Activated T-helper 17 cell treated with anti-CD3 and anti-CD28 coated beads, Interleukin-2, amount 50 U/mL, for 72 hours (primary cell): ENCODE data around the gene WDR93. TPM values are rescaled to one million over a fixed set of nuclear protein-coding genes. Genes with fewer than 3 reads are reported as not detected.

ENCODE experiments used
- ATAC-seq: fragments of 150-1000 bp; cut with Tn5 transposase; replicated peaks from 2 replicates; pipeline ENCODE4 v1.10.0; 2021; ENCODE audit warnings: mild to moderate bottlenecking, moderate library complexity
- H3K27ac Mint-ChIP-seq: one replicate; pipeline ENCODE4 v1.8.0; 2022; ENCODE audit warnings: mixed read lengths
- H3K27me3 Mint-ChIP-seq: one replicate; pipeline ENCODE4 v1.8.0; 2022; ENCODE audit warnings: mixed read lengths
- H3K36me3 Mint-ChIP-seq: one replicate; pipeline ENCODE4 v1.8.0; 2022; ENCODE audit warnings: low read depth, mild to moderate bottlenecking, mixed read lengths
- H3K4me1 Mint-ChIP-seq: one replicate; pipeline ENCODE4 v1.8.0; 2022; ENCODE audit warnings: mixed read lengths
- H3K4me3 Mint-ChIP-seq: one replicate; pipeline ENCODE4 v1.8.0; 2022; ENCODE audit warnings: mild to moderate bottlenecking, mixed read lengths
- H3K9me3 Mint-ChIP-seq: one replicate; pipeline ENCODE4 v1.8.0; 2022; ENCODE audit warnings: mixed read lengths
- total RNA-seq, 2 donors: library from RNA; stranded (reverse); gene quantifications; one replicate each; pipeline ENCODE4 v1.2.3, GENCODE V29; 2022

Gene WDR93
- total RNA-seq, 2 donors from 2014 or later, result 0.19 TPM; not detected in 1

DNA sequence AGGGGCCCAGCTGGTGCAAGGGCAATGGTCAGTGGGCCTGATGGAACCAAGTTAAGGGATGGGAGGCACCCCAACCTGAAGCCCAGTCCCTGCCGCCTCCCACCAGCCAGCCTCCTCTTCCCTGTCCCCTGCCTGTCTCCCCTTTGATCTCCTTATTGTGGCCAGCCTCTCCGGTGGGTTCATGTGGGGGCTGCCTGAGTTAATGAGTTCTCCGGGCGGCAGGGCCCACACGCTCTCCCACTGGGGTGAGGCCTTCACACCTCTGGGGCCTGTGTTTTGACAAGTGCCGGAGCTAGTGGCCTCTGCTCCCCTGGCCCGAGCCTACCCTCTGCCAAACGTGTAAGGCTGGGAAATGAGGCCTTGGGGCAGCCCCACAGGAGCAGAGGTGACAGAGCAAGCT lies 67.7 kb downstream of the WDR93 start:
- no peak for ATAC-seq
- Mint-ChIP-seq H3K4me3 (no peak overlapping the region), H3K36me3 (no peaks in the 10 kb centered on the region), H3K27ac (no peak overlapping the region), H3K4me1 (no peaks in the 10 kb centered on the region), H3K9me3 (no peaks in the 10 kb centered on the region), H3K27me3 (no peaks in the 10 kb centered on the region)

DNA sequence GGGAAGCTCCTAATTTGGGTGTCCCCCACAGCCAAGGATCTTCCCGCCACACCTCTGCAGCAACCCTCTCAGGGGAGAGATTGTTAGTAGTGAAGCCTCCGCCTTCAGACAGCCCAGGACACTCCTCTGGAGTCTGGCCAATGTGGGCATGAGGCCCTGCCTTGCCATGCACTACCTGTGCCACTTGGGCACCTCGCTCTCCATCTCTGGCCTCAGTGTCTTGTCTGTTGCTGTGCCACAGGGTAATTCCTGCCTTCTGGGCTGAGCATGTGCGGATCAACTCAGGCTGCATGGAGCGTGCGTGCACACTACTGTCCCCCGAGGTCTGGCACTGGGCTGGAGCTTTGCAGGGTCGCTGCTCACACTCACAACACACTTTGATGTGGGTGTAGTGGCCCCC lies 68.4 kb downstream of the WDR93 start:
- Mint-ChIP-seq H3K27ac (no peak overlapping the region), H3K27me3 (no peaks in the 10 kb centered on the region), H3K36me3 (no peaks in the 10 kb centered on the region), H3K4me3 (no peak overlapping the region), H3K9me3 (no peaks in the 10 kb centered on the region), H3K4me1 (no peaks in the 10 kb centered on the region)
- ATAC-seq, result no peak

DNA sequence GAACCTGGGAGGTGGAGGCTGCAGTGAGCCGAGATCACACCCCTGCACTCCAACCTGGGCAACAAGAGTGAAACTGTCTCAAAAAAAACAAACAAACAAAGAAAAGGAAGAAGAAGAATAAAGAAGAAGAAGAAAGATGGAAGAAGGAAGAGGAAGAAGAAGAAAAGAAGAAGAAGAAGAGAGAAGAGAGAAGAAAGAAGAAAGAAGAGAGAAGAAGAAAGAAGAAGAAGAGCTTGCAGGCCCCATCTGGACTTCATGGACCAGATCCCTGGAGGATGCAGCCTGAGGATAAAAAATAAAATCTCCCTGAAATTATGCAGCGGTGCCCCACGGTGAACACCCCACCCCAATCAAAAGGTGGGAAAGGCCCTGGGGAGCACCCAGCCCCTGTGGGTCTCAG lies 69.2 kb downstream of the WDR93 start:
- Mint-ChIP-seq H3K27me3 (no peaks in the 10 kb centered on the region), H3K4me3 (no peak overlapping the region), H3K9me3 (no peaks in the 10 kb centered on the region), H3K27ac (no peak overlapping the region), H3K36me3 (no peaks in the 10 kb centered on the region), H3K4me1 (no peaks in the 10 kb centered on the region)
- ATAC-seq, result no peak

DNA sequence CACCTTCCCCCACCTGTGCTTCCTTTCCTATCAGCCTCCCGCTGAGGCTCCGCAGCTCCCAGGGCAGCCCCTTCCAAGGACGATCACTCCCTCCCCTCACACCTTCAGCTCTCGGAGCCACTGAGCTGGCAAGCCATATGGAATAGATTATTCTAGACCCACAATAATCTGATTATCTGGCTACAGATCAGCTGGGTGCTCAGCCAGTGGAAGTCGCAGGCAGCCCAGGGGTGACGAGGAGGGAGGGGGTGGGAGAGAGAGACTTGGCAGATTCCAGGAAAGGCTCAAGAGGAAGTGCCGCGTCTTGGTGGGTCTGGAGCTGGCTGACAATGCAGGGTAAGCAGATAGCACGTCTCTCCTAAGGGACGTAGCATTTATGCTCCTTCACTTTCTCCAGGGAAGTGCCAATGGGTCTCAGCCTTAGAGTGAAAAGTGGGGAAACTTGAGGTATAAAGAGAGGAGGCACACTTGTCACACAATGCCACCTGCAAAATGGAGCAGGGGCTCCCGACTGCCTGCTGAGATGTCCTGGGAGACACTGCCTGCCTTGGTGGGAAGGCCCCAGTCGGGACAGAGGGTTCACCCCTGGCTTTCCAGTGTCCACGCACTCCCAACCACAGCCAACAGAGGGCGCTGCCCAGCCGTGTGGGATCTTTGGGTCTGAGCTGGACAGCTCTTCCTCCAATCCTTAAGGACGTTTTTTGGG lies 69.8 kb downstream of the WDR93 start:
- H3K27ac Mint-ChIP-seq, result no peak overlapping the region
- H3K4me3 Mint-ChIP-seq, result no peak overlapping the region
- no peaks in the 10 kb centered on the region for H3K9me3 Mint-ChIP-seq

DNA sequence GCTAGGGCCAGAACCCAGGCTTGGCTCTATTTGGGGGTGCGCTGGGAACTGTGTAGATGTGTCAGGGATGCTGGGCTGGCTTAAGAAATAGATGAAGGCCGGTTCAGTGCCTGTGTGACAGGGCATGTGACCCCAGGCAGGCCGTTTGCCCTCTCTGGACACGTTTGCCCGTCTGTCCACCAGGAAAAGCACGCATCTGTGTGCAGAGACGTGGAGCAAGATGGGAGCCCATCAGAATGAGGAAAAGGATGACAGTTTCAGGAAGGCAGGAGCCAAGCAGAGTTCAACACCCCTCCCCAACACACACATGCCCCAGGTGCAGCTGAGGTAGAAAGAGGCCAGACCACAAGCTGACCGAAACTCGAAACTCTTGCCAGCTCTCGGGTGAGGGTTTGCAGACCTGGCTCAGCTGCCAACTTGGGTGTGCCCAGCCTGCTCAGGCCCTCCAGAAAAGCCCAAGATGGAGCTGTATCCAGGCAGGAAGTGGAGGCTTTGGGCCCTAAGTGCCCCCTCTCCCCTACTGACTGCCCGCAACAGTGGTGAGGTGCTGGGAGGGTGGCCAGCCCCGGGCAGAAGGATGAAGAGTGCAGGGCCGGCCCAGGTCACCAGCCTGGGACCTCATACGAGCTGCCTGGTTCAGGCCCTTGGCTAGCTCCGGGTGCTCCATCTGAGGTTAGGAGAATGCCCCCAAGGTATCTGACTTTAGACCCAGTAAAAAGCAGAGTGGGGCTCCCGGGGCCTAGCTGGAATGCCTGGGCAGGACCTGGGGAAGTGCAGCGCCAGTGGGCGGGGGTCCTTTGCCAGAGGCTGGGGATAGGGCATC lies 70.6 kb downstream of the WDR93 start:
- H3K27me3 Mint-ChIP-seq, result no peaks in the 10 kb centered on the region
- ATAC-seq, result peak; percentile 11
- H3K36me3 Mint-ChIP-seq, result no peaks in the 10 kb centered on the region
- H3K9me3 Mint-ChIP-seq, result no peaks in the 10 kb centered on the region
- peaks cover 1% of the 10 kb centered on the region for H3K4me1 Mint-ChIP-seq
- no peak overlapping the region for H3K27ac Mint-ChIP-seq
- H3K4me3 Mint-ChIP-seq, result no peak overlapping the region

More for the DNA sequence above, 69.8 kb downstream of the WDR93 start:
- H3K27me3 Mint-ChIP-seq, result no peaks in the 10 kb centered on the region
- H3K36me3 Mint-ChIP-seq, result no peaks in the 10 kb centered on the region
- no peaks in the 10 kb centered on the region for H3K4me1 Mint-ChIP-seq
- ATAC-seq, result peak; percentile 89

DNA sequence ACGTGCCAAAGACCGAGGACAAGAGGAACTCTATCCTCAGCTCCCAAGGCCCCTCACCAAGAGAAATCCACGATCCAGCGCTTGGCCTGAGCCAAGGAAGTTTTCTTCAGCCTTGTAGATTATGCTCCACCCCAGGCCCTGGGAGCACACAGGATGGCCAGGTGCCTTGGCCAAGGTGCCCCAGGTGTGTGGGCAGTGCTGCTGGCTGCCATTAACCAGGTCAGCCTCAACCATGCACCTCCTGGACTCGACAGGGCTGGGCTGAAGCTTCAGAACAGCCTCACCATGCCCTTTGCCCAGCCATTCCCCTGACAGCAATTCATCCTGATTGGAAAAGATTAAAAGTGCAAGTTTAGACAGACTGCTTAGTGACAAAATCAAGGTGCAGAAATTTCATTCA lies 71.3 kb downstream of the WDR93 start:
- Mint-ChIP-seq H3K4me3 (no peak overlapping the region), H3K4me1 (peaks cover 5% of the 10 kb centered on the region), H3K36me3 (no peaks in the 10 kb centered on the region), H3K27ac (no peak overlapping the region), H3K9me3 (no peaks in the 10 kb centered on the region), H3K27me3 (no peaks in the 10 kb centered on the region)
- no peak for ATAC-seq

DNA sequence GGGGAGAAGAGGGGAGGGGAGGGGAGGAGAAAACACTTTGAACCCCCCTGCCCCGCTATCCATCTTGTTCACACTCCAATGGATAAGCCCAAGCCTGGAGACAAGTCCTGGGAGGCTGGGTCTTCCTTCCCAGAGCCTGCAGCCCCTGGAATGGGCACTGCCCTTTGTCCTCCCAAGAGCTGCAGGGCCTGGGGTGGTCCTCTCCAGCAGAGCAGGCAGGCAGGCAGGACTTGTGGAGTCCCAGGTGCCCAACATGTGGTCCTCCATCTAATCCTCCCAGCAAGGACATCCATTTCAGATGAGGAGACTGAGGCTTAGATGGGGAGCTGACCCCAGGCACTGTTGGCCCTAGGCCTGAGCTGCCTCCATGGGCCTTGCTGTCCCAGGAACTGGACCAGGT lies 75.1 kb downstream of the WDR93 start:
- peaks cover 5% of the 10 kb centered on the region for H3K4me1 Mint-ChIP-seq
- H3K27ac Mint-ChIP-seq, result no peak overlapping the region
- no peaks in the 10 kb centered on the region for H3K36me3 Mint-ChIP-seq
- no peak overlapping the region for H3K4me3 Mint-ChIP-seq
- ATAC-seq, result no peak
- H3K9me3 Mint-ChIP-seq, result no peaks in the 10 kb centered on the region
- no peaks in the 10 kb centered on the region for H3K27me3 Mint-ChIP-seq

DNA sequence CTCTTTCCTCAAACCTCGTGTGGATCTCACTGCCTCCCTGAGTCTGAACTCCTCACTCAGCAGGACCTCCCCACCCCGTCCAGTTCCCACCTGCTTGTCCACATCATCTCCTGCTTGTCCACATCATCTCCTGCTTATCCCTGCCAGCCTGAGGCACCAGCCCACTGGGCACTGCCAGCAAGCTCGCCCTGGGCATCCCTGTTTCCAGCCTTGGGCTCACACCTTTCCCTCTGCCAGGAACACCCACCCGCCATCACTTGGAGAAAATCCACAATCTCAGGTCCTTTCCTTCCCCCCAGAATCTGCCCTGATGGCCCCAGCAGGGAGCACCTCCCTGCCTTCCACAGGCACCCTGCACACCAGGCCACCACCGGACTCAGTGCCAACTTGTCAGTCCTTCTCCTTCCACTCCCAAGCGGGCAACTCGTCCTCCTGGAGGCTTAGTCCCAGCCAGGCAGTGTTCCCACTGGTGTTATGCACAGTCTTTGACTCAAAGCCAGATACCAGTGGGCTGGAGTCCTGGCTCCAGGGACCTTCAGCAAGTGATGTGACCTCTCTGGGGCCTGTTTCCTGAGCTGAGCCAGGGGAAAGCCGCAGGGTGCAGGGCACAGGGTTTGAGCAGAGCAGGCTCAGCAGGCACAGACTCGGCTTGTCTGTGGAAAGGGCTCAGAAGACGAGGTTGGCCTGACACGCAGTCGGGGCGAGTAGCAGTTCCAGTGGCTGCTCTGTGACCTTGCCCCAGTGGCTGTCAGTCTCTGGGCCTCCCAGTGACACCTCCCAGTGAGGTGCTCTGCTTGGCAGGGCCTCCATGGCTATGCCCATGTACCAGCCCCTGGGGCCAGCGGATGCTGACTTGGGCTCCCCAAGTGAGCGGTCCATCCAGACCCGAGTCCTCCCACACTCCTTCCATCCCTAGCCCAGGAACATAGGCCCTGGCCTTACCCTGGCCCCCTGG lies 76.0 kb downstream of the WDR93 start:
- Mint-ChIP-seq H3K27ac (peak overlapping the region; percentile 74), H3K36me3 (no peaks in the 10 kb centered on the region), H3K9me3 (no peaks in the 10 kb centered on the region), H3K27me3 (no peaks in the 10 kb centered on the region), H3K4me3 (no peak overlapping the region), H3K4me1 (peaks cover 5% of the 10 kb centered on the region)
- ATAC-seq, result no peak

DNA sequence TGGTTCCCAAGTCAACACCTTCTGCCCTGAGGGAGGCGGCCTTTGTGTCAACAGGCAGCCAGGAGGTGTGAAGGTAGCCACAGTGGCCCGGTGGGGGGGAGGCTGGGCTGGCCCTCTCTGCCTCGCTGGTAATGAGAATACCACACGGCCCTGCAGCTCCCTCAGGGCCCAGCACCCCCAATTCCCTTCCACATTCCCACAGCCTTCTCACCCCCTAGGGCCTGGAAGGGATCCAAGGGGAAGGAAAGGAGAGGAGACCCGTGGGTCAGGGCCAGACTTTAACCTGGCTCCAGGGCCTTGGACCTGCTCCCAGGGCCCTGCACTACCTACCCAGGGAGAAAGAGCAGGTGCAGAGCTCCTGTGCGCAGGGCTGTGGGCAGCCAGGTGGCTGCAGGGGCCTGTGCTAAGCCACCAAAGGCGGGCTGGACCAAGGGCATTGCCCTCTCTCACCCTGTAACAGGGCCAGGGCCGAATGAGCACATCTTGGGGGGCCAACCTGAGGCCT lies 76.9 kb downstream of the WDR93 start:
- ATAC-seq, result no peak
- H3K36me3 Mint-ChIP-seq, result no peaks in the 10 kb centered on the region
- H3K4me1 Mint-ChIP-seq, result peaks cover 5% of the 10 kb centered on the region
- H3K27ac Mint-ChIP-seq, result no peak overlapping the region
- H3K9me3 Mint-ChIP-seq, result no peaks in the 10 kb centered on the region
- H3K27me3 Mint-ChIP-seq, result no peaks in the 10 kb centered on the region
- no peak overlapping the region for H3K4me3 Mint-ChIP-seq

DNA sequence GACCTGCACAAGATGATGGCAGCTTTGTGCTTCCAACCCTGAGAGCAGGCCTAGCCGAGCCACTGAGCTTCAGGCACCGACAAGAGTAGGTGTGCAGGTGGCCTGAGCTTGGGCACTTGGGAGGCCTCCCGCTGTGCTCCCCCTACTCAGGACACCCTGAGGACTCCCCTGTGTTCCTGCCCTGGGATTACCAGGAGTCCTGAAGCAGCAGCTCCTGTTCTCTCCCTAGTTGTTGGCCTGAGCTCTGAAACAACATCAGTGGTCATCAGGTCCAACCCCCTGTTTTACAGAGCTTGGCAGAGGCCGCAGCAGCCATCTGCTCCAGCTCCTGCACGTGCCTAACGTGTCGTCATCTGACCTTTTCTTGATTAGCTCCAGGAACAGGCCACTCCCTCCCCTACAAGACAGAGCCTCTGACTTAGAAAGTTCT lies 77.5 kb downstream of the WDR93 start:
- no peak overlapping the region for H3K4me3 Mint-ChIP-seq
- no peaks in the 10 kb centered on the region for H3K27me3 Mint-ChIP-seq
- no peak overlapping the region for H3K27ac Mint-ChIP-seq
- no peaks in the 10 kb centered on the region for H3K9me3 Mint-ChIP-seq
- H3K4me1 Mint-ChIP-seq, result peaks cover 5% of the 10 kb centered on the region
- ATAC-seq, result no peak
- no peaks in the 10 kb centered on the region for H3K36me3 Mint-ChIP-seq

DNA sequence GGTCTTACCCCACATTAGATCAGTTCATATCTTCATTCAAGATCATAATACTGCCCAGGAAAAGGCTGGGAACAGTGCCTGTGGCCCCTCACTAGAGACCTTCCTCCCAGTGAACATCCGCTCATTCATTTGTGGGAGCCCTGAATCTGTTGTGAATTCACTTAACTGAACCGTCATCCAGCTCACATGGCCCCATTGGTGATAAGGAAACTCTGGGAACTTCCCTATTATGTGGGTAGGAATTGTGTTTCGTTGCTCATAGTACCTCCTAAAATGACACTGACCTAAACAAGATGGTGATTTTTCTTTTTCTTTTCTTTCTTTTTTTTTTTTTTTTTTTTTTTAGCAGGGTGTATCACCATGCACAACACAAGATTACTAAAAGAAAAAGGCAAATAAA lies 78.8 kb downstream of the WDR93 start:
- Mint-ChIP-seq H3K36me3 (no peaks in the 10 kb centered on the region), H3K4me3 (no peak overlapping the region), H3K4me1 (peaks cover 5% of the 10 kb centered on the region), H3K9me3 (no peaks in the 10 kb centered on the region), H3K27ac (no peak overlapping the region), H3K27me3 (no peaks in the 10 kb centered on the region)
- ATAC-seq, result no peak

DNA sequence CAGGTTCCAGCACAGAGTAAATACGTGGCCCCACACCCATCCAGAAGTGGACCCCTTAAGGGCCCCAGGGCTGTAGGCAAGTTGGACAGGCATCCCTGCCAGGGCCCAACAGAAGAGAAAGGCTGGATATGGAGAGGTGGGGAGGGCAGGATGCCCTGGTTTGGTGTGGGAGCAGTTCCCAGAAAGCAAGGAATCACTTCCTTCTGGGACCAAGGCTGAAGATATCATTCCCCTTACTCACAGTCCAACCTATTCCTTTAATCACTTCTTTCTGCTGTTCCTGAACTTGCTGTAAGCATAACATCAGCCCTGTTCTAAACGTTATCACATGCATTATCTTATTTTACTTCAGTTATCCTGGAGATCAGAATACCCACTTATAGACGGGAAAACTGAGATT lies 79.4 kb downstream of the WDR93 start:
- H3K4me3 Mint-ChIP-seq, result no peak overlapping the region

DNA sequence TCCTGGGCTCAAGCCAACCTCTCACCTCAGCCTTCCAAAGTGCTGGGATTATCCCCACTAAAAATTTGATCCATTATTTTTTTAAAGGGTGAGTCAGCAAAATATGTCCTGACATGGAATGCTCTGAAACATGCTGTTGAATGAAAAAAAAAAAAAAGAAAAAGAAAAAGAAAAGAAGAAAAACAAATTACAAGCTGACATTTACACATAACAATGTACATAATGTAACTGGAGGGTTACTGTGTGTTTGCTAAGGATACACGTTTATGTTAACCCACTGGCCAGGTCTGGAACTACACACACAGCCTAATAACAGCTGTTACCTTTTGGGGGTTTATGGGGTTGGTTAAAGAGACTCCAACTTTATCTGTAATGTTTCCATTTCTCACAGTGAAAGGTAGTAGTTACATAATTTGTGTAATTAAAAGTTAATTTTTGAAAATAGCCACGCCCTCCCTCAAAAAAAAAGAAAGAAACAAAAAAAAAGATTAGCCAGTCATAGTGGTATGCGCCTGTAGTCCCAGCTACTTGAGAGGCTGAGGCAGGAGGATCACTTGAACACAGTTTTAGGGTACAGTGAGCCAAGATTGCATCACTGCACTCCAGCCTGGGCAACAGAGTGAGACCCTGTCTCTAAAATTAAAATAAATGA lies 82.4 kb downstream of the WDR93 start:
- H3K4me1 Mint-ChIP-seq, result no peaks in the 10 kb centered on the region
- H3K36me3 Mint-ChIP-seq, result no peaks in the 10 kb centered on the region
- peaks cover 6% of the 10 kb centered on the region for H3K27me3 Mint-ChIP-seq
- no peak overlapping the region for H3K27ac Mint-ChIP-seq
- ATAC-seq, result no peak
- no peaks in the 10 kb centered on the region for H3K9me3 Mint-ChIP-seq
- H3K4me3 Mint-ChIP-seq, result no peak overlapping the region

More for the DNA sequence above, 79.4 kb downstream of the WDR93 start:
- H3K36me3 Mint-ChIP-seq, result no peaks in the 10 kb centered on the region
- H3K4me1 Mint-ChIP-seq, result peaks cover 5% of the 10 kb centered on the region
- no peak overlapping the region for H3K27ac Mint-ChIP-seq
- no peaks in the 10 kb centered on the region for H3K9me3 Mint-ChIP-seq
- no peak for ATAC-seq
- H3K27me3 Mint-ChIP-seq, result no peaks in the 10 kb centered on the region

DNA sequence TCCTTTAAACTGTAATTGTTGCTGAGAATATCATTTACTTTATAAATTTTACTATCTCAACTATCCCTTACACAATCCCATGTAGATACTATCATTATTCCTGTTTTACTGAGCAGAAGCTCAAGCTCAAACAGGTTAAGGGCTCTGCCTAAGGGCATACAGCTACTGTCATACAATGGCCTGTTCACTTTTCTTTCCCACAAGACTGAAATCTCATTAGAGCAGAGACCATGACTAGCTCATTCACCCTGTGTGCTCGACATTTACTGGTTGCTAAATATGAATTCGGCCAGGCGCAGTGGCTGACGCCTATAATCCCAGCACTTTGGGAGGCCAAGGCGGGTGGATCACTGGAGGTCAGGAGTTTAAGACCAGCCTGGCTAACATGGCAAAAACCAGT lies 83.9 kb downstream of the WDR93 start:
- no peak overlapping the region for H3K4me3 Mint-ChIP-seq
- no peaks in the 10 kb centered on the region for H3K9me3 Mint-ChIP-seq
- H3K36me3 Mint-ChIP-seq, result no peaks in the 10 kb centered on the region
- no peak for ATAC-seq
- peaks cover 10% of the 10 kb centered on the region for H3K27me3 Mint-ChIP-seq
- H3K4me1 Mint-ChIP-seq, result no peaks in the 10 kb centered on the region
- H3K27ac Mint-ChIP-seq, result no peak overlapping the region
